ENCODE results near the gene TMEM132A. TPM values are rescaled to one million over a fixed set of nuclear protein-coding genes. Genes with fewer than 3 reads are reported as not detected.

The TMEM132A gene
- total RNA-seq, 4 donors from 2014 or later, result 3.2 to 8.9 (median 6.5) TPM

GRCh38 chr11:60910281-60910687 lies 14.0 kb upstream of the TMEM132A start:
- no peak for ATAC-seq
- H3K4me3 ChIP-seq, result no peak overlapping the region
- H3K27ac ChIP-seq, result no peak overlapping the region
- 67 to 69% methylated on average over 3 of the region's 3 CpGs for WGBS, 2 donors (ENCODE audit: low coverage in 1 of 2)
- peaks cover 0 to 34% (median 4%) of the 10 kb centered on the region in 3 donors for H3K4me1 ChIP-seq
- no peaks in the 10 kb centered on the region for H3K27me3 ChIP-seq
- H3K9me3 ChIP-seq, result no peaks in the 10 kb centered on the region
- TF ChIP-seq CTCF (IDR thresholded peaks at IDR 0.05), result no peak
- no peak for TF ChIP-seq POLR2AphosphoS5 (IDR thresholded peaks at IDR 0.05)
- H3K36me3 ChIP-seq, result no peaks in the 10 kb centered on the region

GRCh38 chr11:60910711-60911380 lies 13.4 kb upstream of the TMEM132A start:
- no peaks in the 10 kb centered on the region for H3K9me3 ChIP-seq
- WGBS, 2 donors (ENCODE audit: low coverage in 1 of 2), result 51 to 76% methylated on average over 2 to 5 of the region's 5 CpGs
- H3K36me3 ChIP-seq, result no peaks in the 10 kb centered on the region
- no peak for ATAC-seq
- TF ChIP-seq POLR2A (IDR thresholded peaks at IDR 0.05) (no peak), CTCF (IDR thresholded peaks at IDR 0.05) (no peak), POLR2AphosphoS5 (IDR thresholded peaks at IDR 0.05) (no peak), EP300 (IDR thresholded peaks at IDR 0.05) (no peak)
- peaks cover 0 to 34% (median 9%) of the 10 kb centered on the region in 3 donors for H3K4me1 ChIP-seq
- H3K27me3 ChIP-seq, result no peaks in the 10 kb centered on the region
- H3K27ac ChIP-seq, result no peak overlapping the region
- H3K4me3 ChIP-seq, result no peak overlapping the region

- no peak overlapping the region for H3K4me3 ChIP-seq
- 58 to 69% methylated on average over 4 to 9 of the region's 12 CpGs for WGBS, 2 donors (ENCODE audit: low coverage in 1 of 2)
- H3K4me1 ChIP-seq, result peaks cover 0 to 41% (median 16%) of the 10 kb centered on the region in 3 donors
- H3K9me3 ChIP-seq, result no peaks in the 10 kb centered on the region
- no peaks in the 10 kb centered on the region for H3K27me3 ChIP-seq
- no peaks in the 10 kb centered on the region for H3K36me3 ChIP-seq
- no peak for ATAC-seq
- H3K27ac ChIP-seq, result peak overlapping the region in 2 of 4 donors; percentile 97
- TF ChIP-seq EP300 (IDR thresholded peaks at IDR 0.05), result no peak
- no peak for TF ChIP-seq CTCF (IDR thresholded peaks at IDR 0.05)
- TF ChIP-seq POLR2A (IDR thresholded peaks at IDR 0.05), result no peak
- no peak for TF ChIP-seq POLR2AphosphoS5 (IDR thresholded peaks at IDR 0.05)
Measured at GRCh38 chr11:60912223-60912850, 11.9 kb upstream of the TMEM132A start.

- H3K27ac ChIP-seq, result peak overlapping the region; percentile 93 to 97 (median 97)
- peak overlapping the region in 1 of 2 donors; percentile 95 for H3K4me3 ChIP-seq
- H3K4me1 ChIP-seq, result peaks cover 0 to 46% (median 16%) of the 10 kb centered on the region in 3 donors
- WGBS, 2 donors (ENCODE audit: low coverage in 1 of 2), result 75 to 80% methylated on average over 4 to 10 of the region's 22 CpGs
- no peaks in the 10 kb centered on the region for H3K9me3 ChIP-seq
- TF ChIP-seq EP300 (IDR thresholded peaks at IDR 0.05) (no peak), POLR2AphosphoS5 (IDR thresholded peaks at IDR 0.05) (no peak), CTCF (IDR thresholded peaks at IDR 0.05) (no peak), POLR2A (IDR thresholded peaks at IDR 0.05) (no peak)
- H3K27me3 ChIP-seq, result no peaks in the 10 kb centered on the region
- H3K36me3 ChIP-seq, result no peaks in the 10 kb centered on the region
- no peak for ATAC-seq
Measured at GRCh38 chr11:60912851-60913528, 11.3 kb upstream of the TMEM132A start.

All from gastroesophageal sphincter (tissue), 4 donors.